ENCODE results near the gene AMOTL2.

AMOTL2 gene

DNA sequence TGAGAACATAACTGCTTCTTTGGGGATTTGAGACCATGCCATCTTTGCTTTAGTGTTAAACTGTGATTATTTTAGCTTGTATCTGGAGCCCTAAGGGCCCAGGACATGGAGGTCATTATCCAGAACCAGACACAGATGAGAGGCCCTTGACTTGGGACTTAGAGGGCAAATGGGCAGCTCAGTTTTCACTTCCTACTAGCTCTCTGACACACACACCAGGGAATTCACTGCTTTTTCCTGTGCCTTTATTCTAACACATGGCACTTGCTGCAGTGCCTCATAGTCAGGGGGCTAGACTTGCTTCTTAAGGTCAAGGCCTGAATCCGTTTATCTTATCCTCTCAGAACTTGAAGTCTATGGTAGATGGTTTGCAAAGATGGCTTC, 33.3 kb downstream of the AMOTL2 start:
- TF ChIP-seq, protein P1, sequence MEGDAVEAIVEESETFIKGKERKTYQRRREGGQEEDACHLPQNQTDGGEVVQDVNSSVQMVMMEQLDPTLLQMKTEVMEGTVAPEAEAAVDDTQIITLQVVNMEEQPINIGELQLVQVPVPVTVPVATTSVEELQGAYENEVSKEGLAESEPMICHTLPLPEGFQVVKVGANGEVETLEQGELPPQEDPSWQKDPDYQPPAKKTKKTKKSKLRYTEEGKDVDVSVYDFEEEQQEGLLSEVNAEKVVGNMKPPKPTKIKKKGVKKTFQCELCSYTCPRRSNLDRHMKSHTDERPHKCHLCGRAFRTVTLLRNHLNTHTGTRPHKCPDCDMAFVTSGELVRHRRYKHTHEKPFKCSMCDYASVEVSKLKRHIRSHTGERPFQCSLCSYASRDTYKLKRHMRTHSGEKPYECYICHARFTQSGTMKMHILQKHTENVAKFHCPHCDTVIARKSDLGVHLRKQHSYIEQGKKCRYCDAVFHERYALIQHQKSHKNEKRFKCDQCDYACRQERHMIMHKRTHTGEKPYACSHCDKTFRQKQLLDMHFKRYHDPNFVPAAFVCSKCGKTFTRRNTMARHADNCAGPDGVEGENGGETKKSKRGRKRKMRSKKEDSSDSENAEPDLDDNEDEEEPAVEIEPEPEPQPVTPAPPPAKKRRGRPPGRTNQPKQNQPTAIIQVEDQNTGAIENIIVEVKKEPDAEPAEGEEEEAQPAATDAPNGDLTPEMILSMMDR (IDR thresholded peaks at IDR 0.05): no peak
- H3K27me3 ChIP-seq: no peaks in the 10 kb centered on the region
- H3K9me3 ChIP-seq: no peaks in the 10 kb centered on the region
- no peak overlapping the region for H3K4me3 ChIP-seq (ENCODE audit: low read depth in 1 of 2, low read length in 1 of 2)
- H3K36me3 ChIP-seq: no peaks in the 10 kb centered on the region
- H3K27ac ChIP-seq: no peak overlapping the region
- H3K4me1 ChIP-seq (ENCODE audit: control insufficient read depth in 1 of 2, insufficient read depth in 1 of 2, low read depth in 1 of 2, low read length in 1 of 2): peaks cover 0 to 5% of the 10 kb centered on the region in 2 experiments

DNA sequence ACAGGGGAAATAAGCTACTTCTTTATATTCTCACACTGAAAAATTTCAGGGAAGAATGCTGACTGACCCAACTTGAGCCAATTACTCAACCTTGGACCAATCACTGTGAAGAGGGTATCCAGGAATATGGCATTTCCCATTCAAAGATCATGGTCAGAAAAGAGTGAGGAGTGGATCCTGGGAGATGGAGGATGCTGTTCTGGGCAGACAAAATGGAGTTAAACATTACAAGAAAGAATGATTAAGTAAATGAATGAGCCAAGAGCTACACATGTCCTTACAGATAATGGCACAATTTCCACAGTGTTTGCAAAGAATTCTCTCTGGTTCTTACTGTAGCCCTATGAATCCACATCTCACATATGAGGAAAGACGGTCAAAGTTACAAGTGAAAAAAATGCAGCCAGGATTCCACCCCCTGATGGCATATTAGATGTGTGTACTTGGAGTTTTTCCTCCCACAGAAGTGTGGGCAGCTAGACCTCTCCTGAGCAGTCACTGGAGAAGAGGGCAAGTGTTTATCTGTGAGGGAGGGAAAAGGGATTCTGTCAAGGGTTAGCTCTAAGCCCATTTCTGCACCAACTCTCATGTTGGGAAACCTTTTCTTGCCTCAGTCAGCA, 33.8 kb downstream of the AMOTL2 start:
- no peaks in the 10 kb centered on the region for H3K9me3 ChIP-seq
- H3K4me3 ChIP-seq (ENCODE audit: low read depth in 1 of 2, low read length in 1 of 2): no peak overlapping the region
- no peak overlapping the region for H3K27ac ChIP-seq
- TF ChIP-seq, protein P1 (IDR thresholded peaks at IDR 0.05): no peak
- peaks cover 0 to 5% of the 10 kb centered on the region in 2 experiments for H3K4me1 ChIP-seq (ENCODE audit: control insufficient read depth in 1 of 2, insufficient read depth in 1 of 2, low read depth in 1 of 2, low read length in 1 of 2)
- no peaks in the 10 kb centered on the region for H3K36me3 ChIP-seq
- H3K27me3 ChIP-seq: no peaks in the 10 kb centered on the region

DNA sequence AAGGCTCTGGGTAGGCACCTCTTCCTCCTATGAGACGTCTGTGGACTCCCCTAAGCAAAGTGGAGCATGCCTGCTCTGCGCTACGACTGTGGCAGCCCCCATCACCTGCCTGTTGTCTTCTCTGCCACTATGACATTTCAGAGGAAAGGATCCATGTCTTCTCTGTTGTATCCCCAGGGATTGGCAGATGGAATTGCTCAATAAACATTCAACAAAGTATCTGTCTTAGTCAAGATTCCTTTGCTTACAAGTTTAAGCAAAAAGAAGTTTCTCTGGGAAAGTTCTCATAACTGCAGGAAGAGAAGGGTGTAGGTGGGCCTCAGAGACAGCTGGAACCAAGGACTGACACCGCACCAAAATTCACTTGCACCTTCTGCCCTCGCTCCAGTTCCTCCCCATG, 34.3 kb downstream of the AMOTL2 start:
- Histone ChIP-seq H3K36me3 (no peaks in the 10 kb centered on the region), H3K4me1 (ENCODE audit: control insufficient read depth in 1 of 2, insufficient read depth in 1 of 2, low read depth in 1 of 2, low read length in 1 of 2) (peaks cover 0 to under 1% of the 10 kb centered on the region in 2 experiments), H3K4me3 (ENCODE audit: low read depth in 1 of 2, low read length in 1 of 2) (no peak overlapping the region), H3K9me3 (no peaks in the 10 kb centered on the region), H3K27me3 (no peaks in the 10 kb centered on the region), H3K27ac (no peak overlapping the region)
- TF ChIP-seq, protein P1 (IDR thresholded peaks at IDR 0.05): no peak

DNA sequence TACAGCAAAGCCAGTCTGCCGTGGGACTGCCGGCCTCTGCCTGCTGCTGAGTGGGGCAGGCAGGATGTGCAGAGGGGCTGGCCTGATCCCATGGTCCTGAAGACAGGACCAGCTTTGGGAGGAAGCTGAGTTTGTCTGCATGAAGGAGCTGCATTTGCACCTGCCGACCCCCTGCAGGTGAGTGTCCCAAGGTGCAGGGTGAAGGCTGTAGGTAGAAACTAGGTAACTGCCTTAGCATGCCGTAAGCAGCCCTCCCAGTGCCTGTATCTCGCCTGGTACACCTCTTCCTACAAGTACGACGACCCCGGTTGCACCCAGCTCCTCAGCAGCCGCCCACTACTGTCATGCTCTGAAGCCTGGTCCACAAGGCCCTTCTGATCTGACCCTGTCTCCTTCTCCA, 34.9 kb downstream of the AMOTL2 start:
- no peaks in the 10 kb centered on the region for H3K9me3 ChIP-seq
- H3K4me3 ChIP-seq (ENCODE audit: low read depth in 1 of 2, low read length in 1 of 2): no peak overlapping the region
- TF ChIP-seq, protein P1 (IDR thresholded peaks at IDR 0.05): no peak
- no peaks in the 10 kb centered on the region for H3K36me3 ChIP-seq
- H3K4me1 ChIP-seq (ENCODE audit: control insufficient read depth in 1 of 2, insufficient read depth in 1 of 2, low read depth in 1 of 2, low read length in 1 of 2): no peaks in the 10 kb centered on the region
- H3K27ac ChIP-seq: no peak overlapping the region
- no peaks in the 10 kb centered on the region for H3K27me3 ChIP-seq

DNA sequence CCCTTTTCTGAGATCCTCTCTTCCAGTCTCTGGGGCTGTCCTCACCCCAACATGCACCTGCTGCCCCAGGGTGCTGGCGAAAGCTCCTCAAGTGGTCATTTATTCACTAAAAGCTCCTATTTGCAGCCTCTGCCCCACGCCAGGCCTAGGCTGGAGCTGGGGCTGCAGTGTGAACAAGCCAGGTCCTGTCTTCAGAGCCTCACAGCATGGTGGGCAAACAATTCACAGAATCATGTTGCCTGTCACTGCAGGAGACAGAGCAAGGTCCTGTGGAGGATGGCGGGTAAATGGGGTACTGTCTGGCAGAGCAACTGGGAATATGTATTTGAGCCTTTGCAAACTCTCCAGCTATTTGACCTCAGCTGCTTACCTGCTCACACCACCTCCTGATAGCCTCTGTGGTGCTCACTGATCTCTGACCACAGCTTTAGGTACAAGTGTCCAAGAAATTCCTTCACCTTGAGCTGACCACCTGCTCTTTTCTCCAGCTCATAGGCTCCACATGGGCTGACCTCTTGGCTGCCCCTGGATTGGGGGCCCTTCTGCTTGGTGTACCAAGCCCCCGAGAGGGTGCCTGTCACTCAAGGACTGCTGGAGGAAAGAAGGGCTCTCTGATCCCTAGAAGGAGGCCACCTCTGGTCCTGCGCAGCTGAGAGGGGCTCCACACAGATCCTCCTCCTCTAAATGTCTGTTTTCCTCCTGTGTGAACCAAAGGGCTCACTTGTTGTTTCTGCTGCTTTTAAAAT, 35.6 kb downstream of the AMOTL2 start:
- H3K27ac ChIP-seq: no peak overlapping the region
- TF ChIP-seq, protein P1 (IDR thresholded peaks at IDR 0.05): no peak
- H3K9me3 ChIP-seq: no peaks in the 10 kb centered on the region
- no peaks in the 10 kb centered on the region for H3K36me3 ChIP-seq
- H3K27me3 ChIP-seq: no peaks in the 10 kb centered on the region
- H3K4me3 ChIP-seq (ENCODE audit: low read depth in 1 of 2, low read length in 1 of 2): no peak overlapping the region
- no peaks in the 10 kb centered on the region for H3K4me1 ChIP-seq (ENCODE audit: control insufficient read depth in 1 of 2, insufficient read depth in 1 of 2, low read depth in 1 of 2, low read length in 1 of 2)
